HG03521 (cell line): ENCODE results near the gene ATP2A2.
"Not testable (repeated sequence)": the region's sequence is repeated elsewhere in the genome, so short reads cannot be mapped to it uniquely, and the experiment has no call there.

ENCODE experiments used
- ATAC-seq: cut with Tn5 transposase; IDR thresholded peaks from one replicate; pipeline ENCODE4 v1.9.1; 2021; ENCODE audit warnings: mild to moderate bottlenecking, moderate library complexity; ENCODE audit not compliant: unreplicated experiment

ATP2A2 gene

GRCh38 chr12:110340261-110340660, 59.2 kb downstream of the ATP2A2 start:
- ATAC-seq = not testable (repeated sequence)

GRCh38 chr12:110340706-110341105, 59.7 kb downstream of the ATP2A2 start:
- no peak for ATAC-seq

GRCh38 chr12:110342157-110342556, 61.1 kb downstream of the ATP2A2 start:
- no peak for ATAC-seq

- ATAC-seq = no peak
Observed at GRCh38 chr12:110343114-110343513, 62.1 kb downstream of the ATP2A2 start.

- ATAC-seq = no peak
Observed at GRCh38 chr12:110343736-110344555, 62.9 kb downstream of the ATP2A2 start.

- ATAC-seq = no peak
Observed at GRCh38 chr12:110344657-110345056, 63.6 kb downstream of the ATP2A2 start.

- no peak for ATAC-seq
Observed at GRCh38 chr12:110345176-110345661, 64.2 kb downstream of the ATP2A2 start.

- ATAC-seq = no peak
Observed at GRCh38 chr12:110345963-110346362, 64.9 kb downstream of the ATP2A2 start.

- ATAC-seq = no peak
Observed at GRCh38 chr12:110347767-110348166, 66.7 kb downstream of the ATP2A2 start.

- no peak for ATAC-seq
Observed at GRCh38 chr12:110348431-110349059, 67.5 kb downstream of the ATP2A2 start.

- no peak for ATAC-seq
Observed at GRCh38 chr12:110349096-110349495, 68.0 kb downstream of the ATP2A2 start.

- ATAC-seq = no peak
Observed at GRCh38 chr12:110349514-110350151, 68.6 kb downstream of the ATP2A2 start.

- ATAC-seq = no peak
Observed at GRCh38 chr12:110351119-110351518, 70.1 kb downstream of the ATP2A2 start.

- no peak for ATAC-seq
Observed at GRCh38 chr12:110352401-110352800, 71.4 kb downstream of the ATP2A2 start.

- ATAC-seq = no peak
Observed at GRCh38 chr12:110353211-110353965, 72.3 kb downstream of the ATP2A2 start.

GRCh38 chr12:110354172-110354780, 73.2 kb downstream of the ATP2A2 start:
- ATAC-seq = no peak

- ATAC-seq = no peak
Observed at GRCh38 chr12:110355073-110355472, 74.0 kb downstream of the ATP2A2 start.

GRCh38 chr12:110358384-110359097, 77.5 kb downstream of the ATP2A2 start:
- not testable (repeated sequence) for ATAC-seq

GRCh38 chr12:110361216-110361615, 80.2 kb downstream of the ATP2A2 start:
- no peak for ATAC-seq
